Activated CD4-positive, alpha-beta T cell treated with anti-CD3 and anti-CD28 coated beads, Interleukin-2, amount 50 U/mL, for 1 hour (primary cell): ENCODE results near the gene CTDSP2.
A peak's percentile ranks its signal among the peaks of the same experiment; 100 is the strongest.
"Not testable (repeated sequence)": the region's sequence is repeated elsewhere in the genome, so short reads cannot be mapped to it uniquely, and the experiment has no call there.

Experiments used
- DNase-seq: peaks from one replicate; pipeline ENCODE4 v3.0.0-alpha.2; 2020

CTDSP2 gene

GRCh38 chr12:57846577-57847319 lies at the start of gene CTDSP2:
Gene CTDSP2 (minus strand): TSS chr12:57846729. CDS start chr12:57846435, 294 bp downstream.
- DNase-seq = peak; percentile 82

- no peak for DNase-seq
Measured at GRCh38 chr12:57896115-57896433, 49.5 kb upstream of the CTDSP2 start.

GRCh38 chr12:57895389-57896114 lies 49.0 kb upstream of the CTDSP2 start:
- DNase-seq = no peak

- DNase-seq = no peak
Measured at GRCh38 chr12:57894399-57895292, 48.1 kb upstream of the CTDSP2 start.

GRCh38 chr12:57893431-57894353 lies 47.2 kb upstream of the CTDSP2 start:
- DNase-seq = no peak

GRCh38 chr12:57892232-57892972 lies 45.9 kb upstream of the CTDSP2 start:
- DNase-seq = no peak

- no peak for DNase-seq
Measured at GRCh38 chr12:57891542-57892228, 45.2 kb upstream of the CTDSP2 start.

GRCh38 chr12:57890191-57891115 lies 43.9 kb upstream of the CTDSP2 start:
- DNase-seq = no peak

GRCh38 chr12:57889500-57889989 lies 43.0 kb upstream of the CTDSP2 start:
- no peak for DNase-seq

- peak; percentile 26 for DNase-seq
Measured at GRCh38 chr12:57888409-57889157, 42.1 kb upstream of the CTDSP2 start.

- DNase-seq = no peak
Measured at GRCh38 chr12:57887631-57888408, 41.3 kb upstream of the CTDSP2 start.

- not testable (repeated sequence) for DNase-seq
Measured at GRCh38 chr12:57886964-57887363, 40.4 kb upstream of the CTDSP2 start.

GRCh38 chr12:57886542-57886941 lies 40.0 kb upstream of the CTDSP2 start:
- DNase-seq = no peak

- DNase-seq = no peak
Measured at GRCh38 chr12:57885207-57885606, 38.7 kb upstream of the CTDSP2 start.

GRCh38 chr12:57883700-57884099 lies 37.2 kb upstream of the CTDSP2 start:
- no peak for DNase-seq

GRCh38 chr12:57883057-57883456 lies 36.5 kb upstream of the CTDSP2 start:
- DNase-seq = no peak

GRCh38 chr12:57882575-57882974 lies 36.0 kb upstream of the CTDSP2 start:
- no peak for DNase-seq

GRCh38 chr12:57881475-57881874 lies 34.9 kb upstream of the CTDSP2 start:
- DNase-seq = no peak
